ENCODE data around the gene AP4E1.

Gene AP4E1

GRCh38 chr15:51051776-51052175 is 143.3 kb downstream of the AP4E1 start:
- no peak overlapping the region for H3K27ac ChIP-seq (ENCODE audit: low read length)
- H3K4me3 ChIP-seq (ENCODE audit: low read depth in 1 of 2, low read length in 2 of 2), result no peak overlapping the region
- no peaks in the 10 kb centered on the region for H3K36me3 ChIP-seq (ENCODE audit: insufficient read depth, low read length)
- no peaks in the 10 kb centered on the region for H4K20me1 ChIP-seq (ENCODE audit: insufficient read depth, low read length)
- no peak overlapping the region for H3K9ac ChIP-seq (ENCODE audit: low read depth, low read length)
- H3K4me1 ChIP-seq (ENCODE audit: insufficient read depth, low read length), result no peaks in the 10 kb centered on the region
- ATAC-seq (ENCODE audit: insufficient read depth, low read depth), result no peak
- H3K9me3 ChIP-seq (ENCODE audit: insufficient read depth, low read length, severe bottlenecking), result no peaks in the 10 kb centered on the region
- no peaks in the 10 kb centered on the region for H3K27me3 ChIP-seq (ENCODE audit: insufficient read depth, low read length, poor library complexity)
- no peak overlapping the region for H2AFZ ChIP-seq (ENCODE audit: low read depth, low read length)
- DNase-seq, result no peak
- H3K79me2 ChIP-seq (ENCODE audit: insufficient read depth, low read length), result no peaks in the 10 kb centered on the region
- H3K4me2 ChIP-seq (ENCODE audit: insufficient read depth, low read length), result no peak overlapping the region
- no peak for TF ChIP-seq CTCF (IDR thresholded peaks at IDR 0.05; ENCODE audit: borderline replicate concordance, extremely low read depth, low read length, poor library complexity, severe bottlenecking)
- TF ChIP-seq EZH2 (IDR thresholded peaks at IDR 0.05; ENCODE audit: borderline replicate concordance, low read depth, low read length, severe bottlenecking), result no peak

DNA sequence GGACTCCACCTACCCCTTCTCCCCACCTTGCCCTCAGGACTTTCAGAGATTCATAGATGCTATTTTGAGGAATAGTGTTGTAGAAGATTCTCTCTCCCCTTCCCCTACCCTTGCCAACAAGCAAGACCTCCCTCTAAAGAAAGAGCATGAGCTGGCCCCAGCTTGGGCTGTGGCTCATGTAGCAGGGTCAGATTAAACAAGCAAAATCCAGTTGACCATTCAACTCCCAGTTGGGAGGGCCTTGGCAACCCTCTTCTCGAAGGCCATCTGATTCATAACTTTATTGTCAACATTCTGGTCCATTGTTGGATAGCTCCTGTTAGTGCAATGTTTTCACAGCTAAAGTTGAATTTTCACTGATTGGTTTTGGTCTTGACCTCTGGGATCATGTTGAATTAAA is 145.1 kb downstream of the AP4E1 start:
- Histone ChIP-seq H3K9me3 (ENCODE audit: insufficient read depth, low read length, severe bottlenecking) (no peaks in the 10 kb centered on the region), H2AFZ (ENCODE audit: low read depth, low read length) (no peak overlapping the region), H3K9ac (ENCODE audit: low read depth, low read length) (no peak overlapping the region), H3K27ac (ENCODE audit: low read length) (no peak overlapping the region), H3K36me3 (ENCODE audit: insufficient read depth, low read length) (no peaks in the 10 kb centered on the region), H4K20me1 (ENCODE audit: insufficient read depth, low read length) (no peaks in the 10 kb centered on the region), H3K79me2 (ENCODE audit: insufficient read depth, low read length) (no peaks in the 10 kb centered on the region), H3K27me3 (ENCODE audit: insufficient read depth, low read length, poor library complexity) (no peaks in the 10 kb centered on the region), H3K4me2 (ENCODE audit: insufficient read depth, low read length) (no peak overlapping the region), H3K4me1 (ENCODE audit: insufficient read depth, low read length) (no peaks in the 10 kb centered on the region), H3K4me3 (ENCODE audit: low read depth in 1 of 2, low read length in 2 of 2) (no peak overlapping the region)
- DNase-seq (no peak), ATAC-seq (ENCODE audit: insufficient read depth, low read depth) (no peak)
- no peak for TF ChIP-seq CTCF (IDR thresholded peaks at IDR 0.05; ENCODE audit: borderline replicate concordance, extremely low read depth, low read length, poor library complexity, severe bottlenecking)
- no peak for TF ChIP-seq EZH2 (IDR thresholded peaks at IDR 0.05; ENCODE audit: borderline replicate concordance, low read depth, low read length, severe bottlenecking)

GRCh38 chr15:51054535-51054934 is 146.1 kb downstream of the AP4E1 start:
- no peak overlapping the region for H3K4me2 ChIP-seq (ENCODE audit: insufficient read depth, low read length)
- no peak for DNase-seq
- no peaks in the 10 kb centered on the region for H3K4me1 ChIP-seq (ENCODE audit: insufficient read depth, low read length)

More at GRCh38 chr15:51054535-51054934, 146.1 kb downstream of the AP4E1 start:
- no peaks in the 10 kb centered on the region for H4K20me1 ChIP-seq (ENCODE audit: insufficient read depth, low read length)
- H3K27ac ChIP-seq (ENCODE audit: low read length), result no peak overlapping the region
- H3K79me2 ChIP-seq (ENCODE audit: insufficient read depth, low read length), result no peaks in the 10 kb centered on the region
- TF ChIP-seq EZH2 (IDR thresholded peaks at IDR 0.05; ENCODE audit: borderline replicate concordance, low read depth, low read length, severe bottlenecking) (no peak), CTCF (IDR thresholded peaks at IDR 0.05; ENCODE audit: borderline replicate concordance, extremely low read depth, low read length, poor library complexity, severe bottlenecking) (no peak)
- no peak for ATAC-seq (ENCODE audit: insufficient read depth, low read depth)
- H3K36me3 ChIP-seq (ENCODE audit: insufficient read depth, low read length), result no peaks in the 10 kb centered on the region
- H3K9me3 ChIP-seq (ENCODE audit: insufficient read depth, low read length, severe bottlenecking), result no peaks in the 10 kb centered on the region
- H3K4me3 ChIP-seq (ENCODE audit: low read depth in 1 of 2, low read length in 2 of 2), result no peak overlapping the region
- H3K9ac ChIP-seq (ENCODE audit: low read depth, low read length), result no peak overlapping the region
- H3K27me3 ChIP-seq (ENCODE audit: insufficient read depth, low read length, poor library complexity), result no peaks in the 10 kb centered on the region
- no peak overlapping the region for H2AFZ ChIP-seq (ENCODE audit: low read depth, low read length)

Data from DND-41 (cell line).